ENCODE data around the gene RASL12.
"Not testable (repeated sequence)": the region's sequence is repeated elsewhere in the genome, so short reads cannot be mapped to it uniquely, and the experiment has no call there.

RASL12 gene

DNA sequence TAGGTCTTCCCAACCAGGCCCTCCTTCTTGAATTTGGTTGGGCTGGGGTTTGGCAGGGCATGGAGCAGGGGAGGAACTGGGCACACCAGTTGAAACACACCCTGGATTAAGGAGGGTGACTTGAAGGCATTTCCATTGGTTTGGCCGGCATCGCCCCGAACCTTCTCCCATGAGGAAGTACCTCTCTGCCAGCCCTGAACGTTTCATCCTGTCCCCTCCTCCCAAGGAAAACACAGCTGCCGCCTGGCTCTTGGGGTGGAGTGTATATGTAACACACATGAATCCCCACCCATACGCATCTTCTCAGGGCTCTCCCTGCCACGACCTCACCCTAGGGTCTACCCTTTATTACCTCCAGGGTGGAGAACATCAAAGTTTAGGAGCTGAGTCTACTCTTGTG lies 32.7 kb upstream of the RASL12 start:
- no peak for DNase-seq
- Histone ChIP-seq H3K27me3 (replicated peaks; ENCODE audit: control insufficient read depth, insufficient read depth, low read length, poor library complexity, severe bottlenecking) (no peaks in the 10 kb centered on the region), H3K4me3 (ENCODE audit: insufficient read depth, low read depth, low read length, poor library complexity, severe bottlenecking) (no peak overlapping the region), H3K4me1 (ENCODE audit: control insufficient read depth, insufficient read depth, low read length, poor library complexity, severe bottlenecking) (no peaks in the 10 kb centered on the region), H3K9me3 (ENCODE audit: control insufficient read depth, low read length) (no peaks in the 10 kb centered on the region), H3K27ac (ENCODE audit: insufficient read depth, low read length, poor library complexity, severe bottlenecking) (no peak overlapping the region), H3K36me3 (ENCODE audit: control insufficient read depth, insufficient read depth, low read length) (peaks cover 22% of the 10 kb centered on the region)

DNA sequence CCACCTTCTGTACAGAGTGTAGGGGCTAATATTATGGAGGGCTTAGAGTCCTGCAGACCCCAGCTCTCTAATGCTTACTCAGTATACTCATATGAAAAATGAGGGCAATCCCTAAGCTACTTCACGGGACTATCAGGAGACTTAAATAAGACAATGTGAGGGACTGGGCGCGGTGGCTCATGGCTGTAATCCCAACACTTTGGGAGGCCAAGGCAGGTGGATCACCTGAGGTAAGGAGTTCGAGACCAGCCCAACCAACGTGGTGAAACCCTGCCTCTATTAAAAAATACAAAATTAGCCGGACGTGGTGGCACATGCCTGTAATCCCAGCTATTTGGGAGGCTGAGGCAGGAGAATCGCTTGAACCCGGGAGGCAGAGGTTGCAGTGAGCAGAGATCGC lies 32.0 kb upstream of the RASL12 start:
- not testable (repeated sequence) for H3K4me3 ChIP-seq (ENCODE audit: insufficient read depth, low read depth, low read length, poor library complexity, severe bottlenecking); H3K27ac ChIP-seq (ENCODE audit: insufficient read depth, low read length, poor library complexity, severe bottlenecking); H3K4me1 ChIP-seq (ENCODE audit: control insufficient read depth, insufficient read depth, low read length, poor library complexity, severe bottlenecking); DNase-seq; H3K27me3 ChIP-seq (replicated peaks; ENCODE audit: control insufficient read depth, insufficient read depth, low read length, poor library complexity, severe bottlenecking); H3K9me3 ChIP-seq (ENCODE audit: control insufficient read depth, low read length)
- H3K36me3 ChIP-seq (ENCODE audit: control insufficient read depth, insufficient read depth, low read length) = peaks cover 19% of the 10 kb centered on the region

DNA sequence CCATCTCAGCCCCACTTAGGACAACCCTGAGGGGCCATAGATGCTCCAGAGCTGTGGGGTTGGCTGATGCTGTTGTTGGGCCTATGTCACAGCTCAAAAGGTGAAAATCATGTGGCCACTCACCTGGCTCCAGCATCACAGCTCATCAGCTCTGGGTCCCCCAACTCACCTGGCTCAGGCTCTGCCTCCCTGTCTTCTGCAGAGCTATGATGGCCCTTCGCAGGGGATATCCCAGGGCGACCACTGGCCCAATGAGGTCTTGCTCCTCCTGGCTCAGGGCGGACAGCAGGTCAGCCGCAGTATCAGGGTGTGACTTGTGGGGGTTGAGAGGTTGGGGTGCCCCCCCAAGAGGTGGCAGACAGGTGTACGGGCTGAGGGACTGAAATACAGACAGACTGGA lies 31.5 kb upstream of the RASL12 start:
- Histone ChIP-seq H3K36me3 (ENCODE audit: control insufficient read depth, insufficient read depth, low read length) (peaks cover 19% of the 10 kb centered on the region), H3K4me3 (ENCODE audit: insufficient read depth, low read depth, low read length, poor library complexity, severe bottlenecking) (no peak overlapping the region), H3K4me1 (ENCODE audit: control insufficient read depth, insufficient read depth, low read length, poor library complexity, severe bottlenecking) (no peaks in the 10 kb centered on the region), H3K27me3 (replicated peaks; ENCODE audit: control insufficient read depth, insufficient read depth, low read length, poor library complexity, severe bottlenecking) (no peaks in the 10 kb centered on the region), H3K9me3 (ENCODE audit: control insufficient read depth, low read length) (no peaks in the 10 kb centered on the region), H3K27ac (ENCODE audit: insufficient read depth, low read length, poor library complexity, severe bottlenecking) (no peak overlapping the region)
- DNase-seq = no peak

DNA sequence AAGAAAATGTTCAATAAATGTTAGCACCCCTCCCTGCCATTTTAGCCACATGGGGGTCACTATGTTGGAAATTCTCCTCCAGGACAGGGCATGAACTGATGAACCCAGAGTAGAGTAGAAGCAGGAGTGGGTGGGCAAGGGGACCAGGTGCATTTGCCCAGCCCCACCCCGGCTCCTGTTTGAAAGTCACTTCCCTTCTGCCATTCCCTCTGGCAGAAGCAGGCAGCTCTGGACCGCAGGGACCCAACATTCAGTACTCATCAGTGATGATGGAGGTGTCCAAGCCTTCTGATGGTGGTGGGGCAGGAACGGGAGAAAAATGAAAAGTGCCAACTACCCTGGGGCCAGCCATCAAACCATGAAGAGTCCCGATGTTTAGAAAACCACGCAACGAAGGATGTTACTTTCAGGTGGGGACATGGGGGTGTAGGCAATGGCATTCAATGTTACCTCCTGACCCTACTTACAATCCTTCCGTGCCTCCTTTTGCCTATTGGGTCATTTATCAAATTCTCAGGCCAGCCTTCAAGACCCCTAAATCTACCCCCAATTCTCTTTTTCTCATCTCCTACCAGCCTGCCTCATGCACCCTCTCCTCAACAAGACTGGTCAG lies 30.0 kb upstream of the RASL12 start:
- Histone ChIP-seq H3K36me3 (ENCODE audit: control insufficient read depth, insufficient read depth, low read length) (peaks cover 19% of the 10 kb centered on the region), H3K4me3 (ENCODE audit: insufficient read depth, low read depth, low read length, poor library complexity, severe bottlenecking) (no peak overlapping the region), H3K27ac (ENCODE audit: insufficient read depth, low read length, poor library complexity, severe bottlenecking) (no peak overlapping the region), H3K4me1 (ENCODE audit: control insufficient read depth, insufficient read depth, low read length, poor library complexity, severe bottlenecking) (no peaks in the 10 kb centered on the region), H3K9me3 (ENCODE audit: control insufficient read depth, low read length) (no peaks in the 10 kb centered on the region), H3K27me3 (replicated peaks; ENCODE audit: control insufficient read depth, insufficient read depth, low read length, poor library complexity, severe bottlenecking) (no peaks in the 10 kb centered on the region)
- DNase-seq = no peak

DNA sequence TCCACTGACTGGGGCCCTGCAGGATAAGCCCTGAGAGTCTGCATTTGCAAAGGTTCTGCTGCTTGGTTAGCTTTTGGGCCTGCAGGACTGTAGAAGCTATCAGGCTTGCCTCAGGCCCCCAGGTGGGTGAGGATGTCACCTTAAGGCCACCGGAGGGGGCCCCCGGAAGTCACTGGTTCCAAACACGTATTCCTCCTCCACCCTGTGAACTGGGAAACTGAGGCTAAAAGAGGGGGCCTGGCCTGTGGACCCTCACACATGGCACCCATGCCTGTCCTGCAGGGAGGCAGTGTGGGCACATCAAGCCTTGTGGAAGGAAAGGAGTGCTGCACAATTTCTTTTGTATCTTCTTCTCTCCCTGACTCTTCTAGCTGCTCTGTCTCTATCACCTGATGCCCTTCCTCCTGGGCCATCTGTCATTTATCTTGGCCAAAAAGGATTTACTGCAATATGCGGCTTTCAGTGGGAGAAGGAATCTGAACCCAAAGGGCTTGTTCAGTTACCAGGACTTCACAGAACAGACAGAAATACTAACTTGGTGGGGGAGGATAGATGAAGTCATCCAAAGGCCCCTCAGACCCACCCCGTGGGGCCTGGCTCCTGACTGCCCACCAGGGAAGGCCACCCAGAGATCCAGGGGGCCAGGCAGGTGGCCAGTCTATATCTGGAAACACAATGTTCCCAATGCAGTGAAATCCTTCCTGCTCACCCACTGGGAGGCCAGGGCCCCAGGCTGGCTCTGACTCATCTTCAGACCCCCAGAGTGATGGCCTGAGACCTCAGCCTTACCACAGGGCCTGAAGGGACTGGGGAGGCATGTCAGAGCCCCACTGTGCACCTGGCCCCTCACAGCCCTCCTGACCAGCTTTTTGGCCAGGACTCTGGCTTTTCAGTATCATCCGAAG lies 28.9 kb upstream of the RASL12 start:
- no peaks in the 10 kb centered on the region for H3K4me1 ChIP-seq (ENCODE audit: control insufficient read depth, insufficient read depth, low read length, poor library complexity, severe bottlenecking)
- DNase-seq = no peak
- no peaks in the 10 kb centered on the region for H3K9me3 ChIP-seq (ENCODE audit: control insufficient read depth, low read length)
- H3K27me3 ChIP-seq (replicated peaks; ENCODE audit: control insufficient read depth, insufficient read depth, low read length, poor library complexity, severe bottlenecking) = no peaks in the 10 kb centered on the region
- peaks cover 19% of the 10 kb centered on the region for H3K36me3 ChIP-seq (ENCODE audit: control insufficient read depth, insufficient read depth, low read length)
- no peak overlapping the region for H3K4me3 ChIP-seq (ENCODE audit: insufficient read depth, low read depth, low read length, poor library complexity, severe bottlenecking)
- no peak overlapping the region for H3K27ac ChIP-seq (ENCODE audit: insufficient read depth, low read length, poor library complexity, severe bottlenecking)

DNA sequence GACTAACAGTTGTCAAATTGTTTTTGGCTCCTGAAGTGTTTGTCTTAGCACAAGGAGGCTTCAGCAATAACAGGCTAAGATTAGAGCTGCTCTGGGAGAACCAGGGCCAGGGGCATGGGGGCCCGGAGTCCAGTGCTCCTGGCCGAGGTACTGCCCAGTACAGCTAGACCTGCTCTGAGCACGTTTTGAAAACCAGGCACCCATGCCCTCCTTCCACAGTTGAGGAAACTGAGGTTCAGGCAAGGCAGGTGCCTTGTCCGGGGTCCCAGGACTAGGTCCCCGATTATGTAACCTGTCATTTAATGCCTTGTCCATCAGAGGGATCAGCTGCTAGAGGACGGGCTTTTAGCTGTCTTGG lies 27.9 kb upstream of the RASL12 start:
- Histone ChIP-seq H3K27ac (ENCODE audit: insufficient read depth, low read length, poor library complexity, severe bottlenecking) (no peak overlapping the region), H3K4me1 (ENCODE audit: control insufficient read depth, insufficient read depth, low read length, poor library complexity, severe bottlenecking) (no peaks in the 10 kb centered on the region), H3K9me3 (ENCODE audit: control insufficient read depth, low read length) (no peaks in the 10 kb centered on the region), H3K36me3 (ENCODE audit: control insufficient read depth, insufficient read depth, low read length) (peaks cover 19% of the 10 kb centered on the region), H3K27me3 (replicated peaks; ENCODE audit: control insufficient read depth, insufficient read depth, low read length, poor library complexity, severe bottlenecking) (no peaks in the 10 kb centered on the region), H3K4me3 (ENCODE audit: insufficient read depth, low read depth, low read length, poor library complexity, severe bottlenecking) (no peak overlapping the region)
- DNase-seq = no peak

DNA sequence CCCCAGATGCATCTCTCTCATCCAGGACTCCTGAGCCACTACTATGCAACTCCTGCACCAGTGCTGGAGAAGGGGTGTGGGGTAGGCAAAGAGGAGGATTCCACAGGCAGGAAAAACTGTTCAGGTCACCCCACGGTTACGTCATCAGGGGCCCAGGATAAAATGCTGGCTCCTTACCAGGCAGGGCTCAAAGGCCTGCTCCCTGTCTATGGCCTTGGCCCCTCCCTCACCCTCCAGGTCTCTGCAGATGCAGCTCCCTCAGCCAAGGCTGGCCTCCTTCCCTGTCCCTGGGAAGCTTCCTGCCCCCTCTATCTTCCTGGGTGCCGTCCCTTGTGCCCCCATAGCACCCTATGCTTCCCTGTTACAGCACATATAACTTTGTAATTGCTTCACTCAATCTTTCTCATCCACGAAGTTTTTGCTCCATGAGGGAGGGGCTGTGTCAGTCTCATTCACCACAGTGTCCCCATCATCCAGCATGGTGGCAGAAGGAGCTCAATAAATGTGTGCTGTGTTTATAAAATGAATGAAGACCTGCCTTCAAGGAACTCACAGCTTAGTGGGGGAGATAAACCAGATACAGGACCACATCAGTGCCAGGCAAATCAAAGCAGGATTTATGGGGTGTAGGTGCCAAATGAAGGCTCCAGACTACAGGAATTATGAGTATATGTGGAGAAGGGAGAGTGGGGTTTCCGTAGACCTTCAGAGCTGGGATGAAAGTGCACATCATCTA lies 27.4 kb upstream of the RASL12 start:
- Histone ChIP-seq H3K36me3 (ENCODE audit: control insufficient read depth, insufficient read depth, low read length) (peaks cover 19% of the 10 kb centered on the region), H3K4me3 (ENCODE audit: insufficient read depth, low read depth, low read length, poor library complexity, severe bottlenecking) (no peak overlapping the region)
- no peak for DNase-seq

DNA sequence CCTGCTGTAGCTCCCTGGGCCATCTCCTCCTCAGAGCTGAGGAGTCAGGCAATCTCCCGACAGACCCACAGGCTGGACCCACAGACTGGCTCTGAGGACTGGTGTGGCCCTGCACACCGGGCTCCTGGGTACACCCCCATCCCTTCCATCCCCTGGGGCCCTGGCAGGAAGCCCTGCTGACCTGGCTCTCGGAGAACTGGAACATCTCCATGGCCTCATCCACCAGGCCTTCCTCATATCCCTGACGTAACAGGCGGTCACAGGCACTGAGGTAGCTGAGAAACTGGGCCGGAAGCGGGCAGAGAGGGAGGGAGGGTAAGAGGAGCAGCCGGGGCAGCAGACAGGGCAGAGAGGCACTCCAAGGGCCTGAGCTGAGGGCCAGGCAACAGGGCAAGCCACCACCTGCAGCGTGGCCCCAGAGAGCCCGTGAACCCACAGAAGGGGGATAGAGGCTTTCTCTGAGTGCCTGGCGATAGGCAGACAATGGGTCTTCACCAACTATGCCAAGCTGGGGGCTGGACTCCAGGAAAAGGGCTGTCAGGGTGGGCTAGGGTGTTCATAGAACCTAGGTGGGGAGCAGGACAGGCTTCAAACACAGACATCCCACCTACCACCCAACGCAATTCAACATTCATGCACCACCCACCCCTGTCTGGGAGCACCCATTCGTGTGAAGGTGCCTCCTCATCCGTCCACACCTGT lies 26.7 kb upstream of the RASL12 start:
- H3K36me3 ChIP-seq (ENCODE audit: control insufficient read depth, insufficient read depth, low read length) = peaks cover 17% of the 10 kb centered on the region
- DNase-seq = no peak
- H3K27me3 ChIP-seq (replicated peaks; ENCODE audit: control insufficient read depth, insufficient read depth, low read length, poor library complexity, severe bottlenecking) = no peaks in the 10 kb centered on the region
- no peaks in the 10 kb centered on the region for H3K4me1 ChIP-seq (ENCODE audit: control insufficient read depth, insufficient read depth, low read length, poor library complexity, severe bottlenecking)
- H3K4me3 ChIP-seq (ENCODE audit: insufficient read depth, low read depth, low read length, poor library complexity, severe bottlenecking) = no peak overlapping the region
- H3K27ac ChIP-seq (ENCODE audit: insufficient read depth, low read length, poor library complexity, severe bottlenecking) = no peak overlapping the region
- H3K9me3 ChIP-seq (ENCODE audit: control insufficient read depth, low read length) = no peaks in the 10 kb centered on the region

More for the DNA sequence above, 27.4 kb upstream of the RASL12 start:
- no peaks in the 10 kb centered on the region for H3K4me1 ChIP-seq (ENCODE audit: control insufficient read depth, insufficient read depth, low read length, poor library complexity, severe bottlenecking)
- no peak overlapping the region for H3K27ac ChIP-seq (ENCODE audit: insufficient read depth, low read length, poor library complexity, severe bottlenecking)
- no peaks in the 10 kb centered on the region for H3K27me3 ChIP-seq (replicated peaks; ENCODE audit: control insufficient read depth, insufficient read depth, low read length, poor library complexity, severe bottlenecking)
- H3K9me3 ChIP-seq (ENCODE audit: control insufficient read depth, low read length) = no peaks in the 10 kb centered on the region

DNA sequence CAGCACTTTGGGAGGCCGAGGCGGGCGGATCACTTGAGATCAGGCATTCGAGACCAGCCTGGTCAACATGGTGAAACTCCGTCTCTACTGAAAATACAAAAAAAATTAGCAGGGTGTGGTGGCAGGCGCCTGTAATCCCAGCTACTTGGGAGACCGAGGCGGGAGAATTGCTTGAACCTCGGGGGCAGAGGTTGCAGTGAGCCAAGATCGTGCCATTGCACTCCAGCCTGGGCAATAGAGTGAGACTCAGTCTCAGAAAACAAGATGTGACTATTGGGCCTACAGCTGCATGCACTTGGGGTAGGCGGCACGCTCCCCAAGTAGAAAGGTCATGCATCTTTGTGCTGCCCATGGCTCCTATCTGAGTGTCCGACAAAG lies 26.0 kb upstream of the RASL12 start:
- not testable (repeated sequence) for H3K4me3 ChIP-seq (ENCODE audit: insufficient read depth, low read depth, low read length, poor library complexity, severe bottlenecking); H3K27me3 ChIP-seq (replicated peaks; ENCODE audit: control insufficient read depth, insufficient read depth, low read length, poor library complexity, severe bottlenecking); H3K36me3 ChIP-seq (ENCODE audit: control insufficient read depth, insufficient read depth, low read length); H3K4me1 ChIP-seq (ENCODE audit: control insufficient read depth, insufficient read depth, low read length, poor library complexity, severe bottlenecking); H3K27ac ChIP-seq (ENCODE audit: insufficient read depth, low read length, poor library complexity, severe bottlenecking); DNase-seq; H3K9me3 ChIP-seq (ENCODE audit: control insufficient read depth, low read length)

Data from effector memory CD4-positive, alpha-beta T cell (primary cell).